ENCODE measurements around the gene SF3A2. TPM values are rescaled to one million over a fixed set of nuclear protein-coding genes. Genes with fewer than 3 reads are reported as not detected.

The SF3A2 gene
- polyA plus RNA-seq, 4 donors = 67.6 to 94.0 (median 72.6) TPM

DNA sequence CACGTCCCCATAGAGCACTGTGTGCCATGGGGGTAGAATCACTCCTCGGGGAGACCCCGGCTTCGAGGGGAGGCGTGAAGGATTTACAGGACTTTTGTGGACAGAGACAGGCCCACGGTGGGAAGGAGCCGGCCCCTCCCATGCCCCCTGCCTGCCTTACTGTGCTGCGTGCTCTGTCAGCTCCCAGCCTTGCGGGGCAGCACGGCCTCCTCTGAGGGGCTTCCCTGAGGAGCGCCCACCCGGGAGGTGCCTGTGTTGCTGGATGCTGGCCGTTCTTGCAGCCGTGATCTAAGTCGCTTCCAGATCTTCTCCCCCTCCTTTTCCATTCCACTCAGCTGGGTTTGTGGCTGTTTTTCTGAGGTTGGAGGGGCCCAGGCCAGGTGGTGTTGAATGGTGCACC is 29.6 kb upstream of the SF3A2 start:
- no peak for DNase-seq (ENCODE audit: low read depth in 4 of 4, low spot score in 3 of 4)

DNA sequence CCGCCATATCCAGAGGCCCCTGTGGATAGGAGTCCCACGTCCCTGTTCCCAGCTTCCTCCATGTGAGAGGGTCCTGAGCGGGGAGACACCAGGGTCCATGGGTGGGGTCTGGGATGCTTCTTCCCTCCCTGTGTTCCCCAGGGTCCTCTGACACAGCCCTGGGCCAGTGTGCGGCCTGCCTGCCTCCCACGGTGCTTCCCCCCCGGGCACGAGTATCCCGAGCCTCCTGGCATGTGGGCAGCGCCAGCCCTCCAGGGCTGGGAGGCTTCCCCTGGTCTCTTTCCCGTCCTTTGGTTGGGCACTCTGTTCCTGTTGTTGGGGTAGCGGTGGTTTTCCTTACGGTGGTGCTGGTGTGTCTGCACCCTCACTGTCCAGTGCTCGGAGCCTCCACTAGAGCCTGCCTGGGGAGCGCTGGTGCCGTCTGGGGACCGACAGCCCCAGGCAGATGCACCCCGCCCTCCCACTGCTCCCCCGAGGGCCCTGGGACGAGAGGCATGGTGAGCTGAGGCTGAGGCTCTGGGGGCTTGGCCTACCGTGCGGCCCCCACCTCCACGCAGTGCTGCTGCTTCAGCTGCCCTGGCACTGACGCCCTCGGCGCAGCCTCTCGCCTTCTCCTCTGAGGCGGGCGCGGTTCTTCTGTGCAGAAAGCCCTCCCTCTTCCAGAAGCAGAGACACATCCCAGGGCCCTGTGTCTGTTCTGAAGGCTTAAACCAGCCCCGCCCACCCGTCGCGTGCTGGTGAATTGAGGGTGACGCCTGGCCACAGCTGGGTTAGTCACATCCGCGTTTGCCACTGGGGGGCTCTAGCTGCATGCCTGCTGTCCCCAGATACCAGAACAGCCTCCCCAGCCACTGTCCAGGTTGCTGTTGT is 28.4 kb upstream of the SF3A2 start:
- no peak for DNase-seq (ENCODE audit: low read depth in 4 of 4, low spot score in 3 of 4)

DNA sequence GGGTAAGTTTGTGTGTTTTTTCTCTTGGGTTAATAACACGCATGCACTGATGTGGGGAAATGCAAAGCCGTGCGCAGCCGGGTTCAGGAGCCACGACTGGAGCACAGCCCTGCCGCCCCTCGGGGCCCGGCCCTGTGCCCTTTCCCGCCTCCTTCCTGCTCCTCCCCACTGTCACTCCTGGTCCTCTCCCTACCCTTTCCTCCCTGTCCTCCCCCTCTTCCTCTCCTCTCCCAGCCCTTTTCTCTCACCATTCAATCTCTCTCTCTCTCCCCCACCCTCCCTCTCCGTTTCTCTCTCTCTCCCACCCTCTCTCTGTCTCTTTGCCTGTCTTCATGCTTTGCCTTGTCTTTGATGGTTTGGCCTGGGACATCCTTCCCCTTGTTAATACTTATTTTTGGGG is 27.6 kb upstream of the SF3A2 start:
- DNase-seq (ENCODE audit: low read depth in 4 of 4, low spot score in 3 of 4) = no peak

DNA sequence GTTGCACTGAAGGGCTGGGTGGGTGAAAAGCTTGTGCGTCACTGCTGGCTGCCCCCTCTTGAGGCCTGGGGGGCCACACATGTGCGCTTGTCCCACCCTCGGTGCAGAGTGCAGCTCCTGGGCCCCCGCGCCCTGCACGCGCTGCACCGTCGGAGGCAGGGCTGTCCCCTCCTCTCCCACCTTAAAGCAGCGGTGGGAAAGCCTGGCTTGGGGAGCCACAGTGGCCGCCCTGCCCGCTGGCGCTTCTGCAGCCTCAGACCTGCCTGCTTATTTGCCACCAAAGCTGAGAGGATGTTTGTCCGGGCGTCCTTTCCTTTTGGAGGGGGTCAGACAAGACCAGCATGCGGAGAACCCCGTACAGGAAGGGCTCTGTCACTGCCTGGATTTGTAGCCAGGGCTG is 27.2 kb upstream of the SF3A2 start:
- no peak for DNase-seq (ENCODE audit: low read depth in 4 of 4, low spot score in 3 of 4)

DNA sequence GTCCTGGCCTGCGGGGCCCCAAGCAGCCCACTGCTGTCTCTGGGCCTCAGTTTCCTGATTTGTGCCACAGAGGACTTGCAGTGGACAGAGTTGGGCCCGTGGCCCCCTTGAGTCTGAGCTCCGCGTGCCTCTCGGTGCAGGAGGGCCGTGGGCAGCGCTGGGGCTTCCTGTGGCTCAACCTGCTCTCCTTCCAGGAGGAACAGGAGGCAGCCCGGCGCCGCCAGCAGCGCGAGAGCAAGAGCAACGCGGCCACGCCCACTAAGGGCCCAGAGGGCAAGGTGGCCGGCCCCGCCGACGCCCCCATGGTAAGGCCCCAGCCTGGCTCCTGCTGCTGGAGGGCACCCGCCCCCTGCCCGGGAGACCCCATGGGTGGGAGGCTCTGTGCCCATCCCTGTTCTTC is 26.4 kb upstream of the SF3A2 start:
- no peak for DNase-seq (ENCODE audit: low read depth in 4 of 4, low spot score in 3 of 4)

DNA sequence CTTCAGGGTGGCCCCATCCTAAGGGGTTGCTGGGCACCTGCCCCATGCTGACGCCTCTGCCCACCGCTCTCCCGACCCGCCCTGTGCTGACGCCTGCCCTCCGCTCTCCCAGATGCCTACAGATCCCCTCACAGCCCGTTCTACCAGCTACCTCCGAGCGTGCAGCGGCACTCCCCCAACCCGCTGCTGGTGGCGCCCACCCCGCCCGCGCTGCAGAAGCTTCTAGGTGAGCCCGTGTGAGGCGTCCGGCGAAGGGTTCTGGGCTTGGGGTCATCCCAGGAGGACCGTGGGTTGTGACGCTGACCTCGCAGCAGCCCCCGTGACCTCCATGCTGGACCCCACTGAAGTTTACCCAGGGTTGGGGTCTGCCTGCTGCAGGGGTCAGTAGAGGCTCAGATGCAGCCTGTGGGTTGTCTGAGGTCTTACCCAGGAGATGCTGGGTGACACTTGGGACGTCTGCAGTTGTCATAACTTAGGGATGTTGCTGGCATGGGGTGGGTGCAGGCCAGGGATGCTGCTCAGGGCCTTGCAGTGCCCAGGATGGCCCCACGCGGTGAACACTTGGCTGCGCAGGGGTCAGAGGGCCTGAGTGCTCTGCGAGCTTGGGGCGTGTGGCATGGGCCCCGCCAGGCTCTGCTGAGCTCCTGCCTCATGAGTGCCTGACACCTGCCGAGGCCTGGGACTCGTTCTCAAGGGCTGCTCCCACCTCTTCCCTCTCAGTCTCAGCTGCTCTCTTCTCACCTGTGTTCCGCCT is 25.5 kb upstream of the SF3A2 start:
- no peak for DNase-seq (ENCODE audit: low read depth in 4 of 4, low spot score in 3 of 4)

DNA sequence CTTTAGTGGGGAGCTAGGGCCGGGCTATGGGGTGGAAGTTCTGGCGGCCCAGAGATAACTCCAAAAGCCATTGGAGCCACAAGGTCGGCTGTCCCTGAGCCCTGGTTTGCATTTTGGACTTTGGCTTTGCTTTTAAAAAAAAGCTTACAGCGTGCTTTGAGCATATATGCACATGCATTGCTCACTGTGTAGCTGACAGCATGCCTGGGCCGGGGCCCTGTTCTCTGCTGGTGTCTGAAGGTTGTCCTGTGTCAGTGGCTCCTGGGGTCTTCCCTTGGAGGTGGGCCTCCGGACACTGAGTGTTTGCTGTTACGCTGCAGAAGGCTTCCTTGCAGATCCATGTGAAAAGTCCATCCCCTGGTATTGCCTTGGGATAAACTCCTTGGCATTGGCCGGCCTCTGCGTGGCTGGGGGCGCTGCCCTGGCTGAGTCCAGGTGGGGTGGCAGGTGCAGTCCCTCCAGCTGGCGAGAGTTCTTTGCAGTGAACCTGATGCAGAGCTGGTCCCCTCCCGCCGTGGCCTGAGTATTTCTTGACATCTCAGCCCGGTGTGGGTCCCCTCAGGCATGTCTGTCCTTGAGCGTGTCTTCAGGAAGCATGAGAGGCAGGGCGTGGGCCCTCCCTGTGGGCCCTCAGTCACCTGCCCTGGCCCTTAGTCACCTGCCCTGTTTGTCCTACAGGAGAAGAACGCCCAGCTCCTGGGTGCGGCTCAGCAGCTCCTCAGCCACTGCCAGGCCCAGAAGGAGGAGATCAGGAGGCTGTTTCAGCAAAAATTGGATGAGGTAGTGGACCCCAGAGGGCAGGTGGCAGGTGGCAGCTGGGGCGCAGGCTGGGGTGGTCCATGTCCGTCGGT is 23.5 kb upstream of the SF3A2 start:
- no peak for DNase-seq (ENCODE audit: low read depth in 4 of 4, low spot score in 3 of 4)

DNA sequence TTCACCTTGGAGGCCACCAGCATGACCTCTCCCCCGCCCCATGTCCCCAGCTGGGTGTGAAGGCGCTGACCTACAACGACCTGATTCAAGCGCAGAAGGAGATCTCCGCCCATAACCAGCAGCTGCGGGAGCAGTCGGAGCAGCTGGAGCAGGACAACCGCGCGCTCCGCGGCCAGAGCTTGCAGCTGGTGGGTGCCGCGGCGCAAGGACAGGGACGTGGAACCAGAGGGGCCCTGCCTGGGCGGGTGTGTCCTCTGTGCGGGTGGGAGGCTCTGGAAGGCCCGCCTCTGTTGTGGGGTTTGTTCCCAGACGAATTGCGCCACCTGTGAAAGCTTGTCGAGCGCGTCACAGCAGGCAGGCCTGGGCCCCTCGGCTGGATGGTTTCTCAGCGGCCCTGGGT is 22.8 kb upstream of the SF3A2 start:
- no peak for DNase-seq (ENCODE audit: low read depth in 4 of 4, low spot score in 3 of 4)

DNA sequence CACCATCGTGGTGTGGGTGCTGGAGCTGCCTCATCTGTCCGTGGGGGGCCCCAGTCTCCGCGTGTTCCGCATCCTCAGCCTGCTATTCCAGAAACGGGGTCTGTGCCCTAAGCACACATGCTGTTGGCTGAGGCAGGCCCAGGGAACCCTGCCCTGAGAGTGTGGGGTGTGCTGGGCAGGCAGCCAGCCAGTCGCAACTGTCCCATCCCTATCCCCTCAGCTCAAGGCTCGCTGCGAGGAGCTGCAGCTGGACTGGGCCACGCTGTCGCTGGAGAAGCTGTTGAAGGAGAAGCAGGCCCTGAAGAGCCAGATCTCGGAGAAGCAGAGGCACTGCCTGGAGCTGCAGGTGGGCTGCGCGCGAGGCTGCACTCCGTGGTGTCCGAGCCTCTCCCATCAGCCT is 22.4 kb upstream of the SF3A2 start:
- DNase-seq (ENCODE audit: low read depth in 4 of 4, low spot score in 3 of 4) = no peak

DNA sequence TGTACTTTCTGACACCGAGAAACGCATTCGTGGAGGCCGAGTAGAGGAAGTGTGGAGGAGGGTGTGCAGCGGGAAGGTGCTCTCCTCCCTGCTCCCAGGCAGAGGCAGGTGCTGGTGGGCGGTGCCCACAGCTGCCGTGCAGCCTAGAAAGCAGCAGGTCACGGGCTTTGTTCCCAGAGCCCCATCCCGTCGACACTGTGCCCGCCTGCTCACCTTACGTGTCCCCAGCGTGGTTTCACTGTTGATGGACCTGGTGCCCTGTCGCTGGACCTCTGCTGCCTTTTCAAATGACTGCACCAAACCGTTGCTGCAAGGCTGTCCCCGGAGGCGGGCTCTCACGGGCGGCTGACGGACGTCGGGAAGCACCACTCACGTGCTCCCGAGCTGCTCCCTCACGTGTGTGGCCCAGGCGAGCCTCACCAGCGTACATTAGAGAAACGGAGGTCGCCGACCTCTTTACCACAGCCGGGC is 21.3 kb upstream of the SF3A2 start:
- DNase-seq (ENCODE audit: low read depth in 4 of 4, low spot score in 3 of 4) = no peak

DNA sequence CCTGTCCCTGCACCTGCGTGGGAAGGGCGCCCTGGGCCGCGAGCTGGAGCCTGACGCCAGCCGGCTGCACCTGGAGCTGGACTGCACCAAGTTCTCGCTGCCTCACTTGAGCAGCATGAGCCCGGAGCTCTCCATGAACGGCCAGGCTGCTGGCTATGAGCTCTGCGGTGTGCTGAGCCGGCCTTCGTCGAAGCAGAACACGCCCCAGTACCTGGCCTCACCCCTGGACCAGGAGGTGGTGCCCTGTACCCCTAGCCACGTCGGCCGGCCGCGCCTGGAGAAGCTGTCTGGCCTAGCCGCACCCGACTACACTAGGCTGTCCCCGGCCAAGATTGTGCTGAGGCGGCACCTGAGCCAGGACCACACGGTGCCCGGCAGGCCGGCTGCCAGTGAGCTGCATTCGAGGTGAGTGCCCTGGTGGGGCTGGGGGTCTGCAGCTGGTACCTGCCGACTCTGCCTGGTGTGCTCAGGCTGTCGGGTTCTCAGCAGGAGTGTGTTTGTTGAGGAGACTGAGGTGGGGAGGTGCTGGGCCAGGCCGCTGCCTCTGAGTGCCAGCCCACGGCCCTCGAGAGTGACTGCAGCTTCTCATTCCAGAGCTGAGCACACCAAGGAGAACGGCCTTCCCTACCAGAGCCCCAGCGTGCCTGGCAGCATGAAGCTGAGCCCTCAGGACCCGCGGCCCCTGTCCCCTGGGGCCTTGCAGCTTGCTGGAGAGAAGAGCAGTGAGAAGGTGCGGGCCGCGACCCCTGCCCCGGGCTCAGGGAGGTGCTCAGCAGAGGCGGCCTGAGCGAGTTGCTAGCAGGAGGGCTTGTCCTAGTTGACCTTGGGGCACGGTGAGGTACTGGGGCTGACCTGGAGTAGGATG is 20.0 kb upstream of the SF3A2 start:
- no peak for DNase-seq (ENCODE audit: low read depth in 4 of 4, low spot score in 3 of 4)

DNA sequence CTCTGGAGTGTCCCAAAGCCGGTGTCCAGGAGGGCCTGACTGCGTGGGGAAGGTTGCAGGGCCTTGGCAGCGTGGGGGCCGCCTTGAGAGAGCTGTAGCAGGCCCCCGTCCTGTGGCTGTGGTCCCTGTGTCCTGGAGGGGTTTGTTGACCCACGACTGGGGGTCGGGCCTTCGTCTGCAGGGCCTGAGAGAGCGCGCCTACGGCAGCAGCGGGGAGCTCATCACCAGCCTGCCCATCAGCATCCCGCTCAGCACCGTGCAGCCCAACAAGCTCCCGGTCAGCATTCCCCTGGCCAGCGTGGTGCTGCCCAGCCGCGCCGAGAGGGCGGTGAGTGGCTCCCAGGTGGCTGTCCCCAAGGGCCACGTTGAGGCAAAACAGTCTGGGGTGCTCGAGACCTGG is 19.0 kb upstream of the SF3A2 start:
- DNase-seq (ENCODE audit: low read depth in 4 of 4, low spot score in 3 of 4) = no peak

DNA sequence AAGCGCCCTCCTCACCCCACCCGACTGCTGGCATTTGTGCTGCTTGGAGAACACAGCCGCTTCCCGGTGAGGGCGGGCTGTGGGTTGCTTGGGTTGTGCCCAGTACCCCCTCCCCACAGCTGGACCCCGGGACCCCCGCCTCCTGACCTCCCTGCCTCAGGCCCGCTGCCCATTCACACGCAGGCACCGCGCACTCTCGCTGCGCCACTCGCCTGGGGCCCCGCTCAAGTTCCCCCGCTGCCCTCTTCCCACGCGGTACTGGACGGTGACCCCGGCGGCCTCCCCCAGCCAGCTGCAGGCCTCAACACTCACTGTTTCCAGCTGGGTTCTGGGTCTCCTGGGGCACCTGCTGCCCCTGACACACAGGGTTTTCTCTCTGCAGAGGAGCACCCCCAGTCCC is 16.9 kb upstream of the SF3A2 start:
- DNase-seq (ENCODE audit: low read depth in 4 of 4, low spot score in 3 of 4) = no peak

DNA sequence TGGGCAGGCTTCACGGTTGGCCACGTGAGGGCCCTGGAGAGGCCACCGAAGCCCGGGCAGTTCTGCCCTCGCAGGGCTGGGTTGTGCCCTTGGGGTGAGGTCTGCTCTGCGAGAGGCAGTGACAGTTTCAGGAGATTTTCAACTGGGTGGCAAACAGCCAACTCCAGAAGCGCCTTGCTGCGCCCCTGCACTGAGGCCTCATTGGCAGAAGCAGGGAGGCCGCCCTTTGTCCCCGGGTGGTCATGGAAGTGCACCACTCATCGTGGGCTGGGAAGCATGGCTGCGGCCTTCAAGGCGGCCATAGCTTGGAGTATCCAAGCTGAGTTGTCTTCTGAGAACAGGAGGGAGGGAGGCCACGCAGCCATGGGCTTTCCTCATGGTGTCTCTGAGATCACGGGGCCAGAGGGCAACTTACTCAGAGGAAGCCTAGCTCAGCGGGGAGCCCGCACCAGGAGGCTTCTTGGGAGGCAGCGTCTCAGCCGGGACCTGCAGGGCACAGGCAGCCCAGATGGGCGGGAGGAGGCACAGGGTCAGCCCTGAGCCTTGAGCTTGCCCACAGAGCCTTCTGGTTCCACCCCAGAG is 15.3 kb upstream of the SF3A2 start:
- DNase-seq (ENCODE audit: low read depth in 4 of 4, low spot score in 3 of 4) = no peak

DNA sequence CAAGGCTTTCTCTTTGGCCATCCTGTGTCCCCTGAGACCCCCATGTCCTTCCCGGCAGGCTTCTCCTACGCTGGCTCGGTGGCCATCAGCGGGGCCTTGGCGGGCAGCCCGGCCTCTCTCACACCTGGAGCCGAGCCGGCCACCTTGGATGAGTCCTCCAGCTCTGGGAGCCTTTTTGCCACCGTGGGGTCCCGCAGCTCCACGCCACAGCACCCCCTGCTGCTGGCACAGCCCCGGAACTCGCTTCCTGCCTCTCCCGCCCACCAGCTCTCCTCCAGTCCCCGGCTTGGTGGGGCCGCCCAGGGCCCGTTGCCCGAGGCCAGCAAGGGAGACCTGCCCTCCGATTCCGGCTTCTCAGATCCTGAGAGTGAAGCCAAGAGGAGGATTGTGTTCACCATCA is 14.7 kb upstream of the SF3A2 start:
- DNase-seq (ENCODE audit: low read depth in 4 of 4, low spot score in 3 of 4) = no peak

DNA sequence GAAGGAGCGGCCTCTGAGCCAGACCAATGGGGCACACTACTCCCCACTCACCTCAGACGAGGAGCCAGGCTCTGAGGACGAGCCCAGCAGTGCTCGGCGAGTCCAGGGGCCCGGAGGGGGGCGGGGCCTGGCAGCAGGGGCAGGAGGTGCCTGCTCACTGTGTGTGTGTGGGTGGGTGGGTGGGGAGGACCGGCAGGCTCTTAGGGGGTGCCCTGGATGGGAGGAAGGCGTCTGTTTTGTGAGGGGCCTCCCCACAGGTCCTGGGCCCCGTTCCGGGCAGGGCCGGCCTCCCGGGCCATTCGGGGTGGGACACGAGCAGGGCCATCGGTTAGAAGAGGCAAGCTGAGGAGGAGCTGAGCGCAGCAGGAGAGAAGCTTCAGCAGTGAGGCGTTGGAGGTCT is 13.2 kb upstream of the SF3A2 start:
- no peak for DNase-seq (ENCODE audit: low read depth in 4 of 4, low spot score in 3 of 4)

DNA sequence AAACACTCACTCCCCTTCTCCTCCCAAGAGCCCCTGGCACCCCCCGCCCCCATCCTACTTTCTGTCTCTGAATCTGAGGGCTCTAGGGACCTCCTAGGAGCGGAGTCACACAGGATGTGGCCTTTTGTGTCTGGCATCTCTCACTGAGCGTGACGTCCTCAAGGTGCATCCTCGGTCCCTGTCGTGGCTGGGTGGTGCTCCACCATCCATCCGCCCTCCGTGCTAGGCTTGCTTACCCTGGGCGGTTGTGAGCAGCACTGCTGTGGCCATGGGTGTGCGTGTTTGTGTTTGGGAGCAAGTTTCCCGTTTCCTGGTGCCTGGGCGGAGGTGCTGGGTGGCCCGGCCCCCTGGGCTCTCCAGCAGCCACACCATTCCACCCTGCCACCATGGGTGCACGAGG is 12.7 kb upstream of the SF3A2 start:
- DNase-seq (ENCODE audit: low read depth in 4 of 4, low spot score in 3 of 4) = no peak

DNA sequence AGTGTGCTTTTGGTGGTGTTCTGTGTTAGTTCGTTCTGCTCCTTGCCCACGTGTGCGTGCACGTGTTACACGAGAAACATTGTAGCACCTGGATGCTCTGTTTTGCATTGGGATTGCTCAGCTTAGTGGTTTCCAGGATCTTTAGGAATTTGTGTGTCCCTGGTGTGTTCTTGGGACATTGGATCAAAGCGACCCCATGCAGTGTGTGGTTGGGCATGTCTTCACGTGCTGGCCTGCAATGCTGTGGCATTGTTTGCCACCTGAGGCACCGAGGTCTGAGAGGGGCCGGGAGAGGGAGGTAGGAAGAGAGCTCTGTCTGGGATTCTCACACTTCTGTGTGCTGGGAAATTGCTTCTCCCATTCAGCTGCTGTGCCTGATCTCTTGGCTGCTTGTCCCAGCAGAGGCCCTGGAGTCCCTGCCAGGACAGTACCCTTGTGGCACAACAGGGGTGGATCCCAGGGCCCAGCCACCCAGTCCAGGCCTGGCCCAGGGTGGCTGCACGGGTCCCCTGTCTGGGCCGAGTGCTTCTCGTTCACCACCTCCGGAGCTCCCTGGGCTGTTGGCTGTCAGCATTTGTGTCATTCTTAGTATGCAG is 11.8 kb upstream of the SF3A2 start:
- DNase-seq (ENCODE audit: low read depth in 4 of 4, low spot score in 3 of 4) = no peak

DNA sequence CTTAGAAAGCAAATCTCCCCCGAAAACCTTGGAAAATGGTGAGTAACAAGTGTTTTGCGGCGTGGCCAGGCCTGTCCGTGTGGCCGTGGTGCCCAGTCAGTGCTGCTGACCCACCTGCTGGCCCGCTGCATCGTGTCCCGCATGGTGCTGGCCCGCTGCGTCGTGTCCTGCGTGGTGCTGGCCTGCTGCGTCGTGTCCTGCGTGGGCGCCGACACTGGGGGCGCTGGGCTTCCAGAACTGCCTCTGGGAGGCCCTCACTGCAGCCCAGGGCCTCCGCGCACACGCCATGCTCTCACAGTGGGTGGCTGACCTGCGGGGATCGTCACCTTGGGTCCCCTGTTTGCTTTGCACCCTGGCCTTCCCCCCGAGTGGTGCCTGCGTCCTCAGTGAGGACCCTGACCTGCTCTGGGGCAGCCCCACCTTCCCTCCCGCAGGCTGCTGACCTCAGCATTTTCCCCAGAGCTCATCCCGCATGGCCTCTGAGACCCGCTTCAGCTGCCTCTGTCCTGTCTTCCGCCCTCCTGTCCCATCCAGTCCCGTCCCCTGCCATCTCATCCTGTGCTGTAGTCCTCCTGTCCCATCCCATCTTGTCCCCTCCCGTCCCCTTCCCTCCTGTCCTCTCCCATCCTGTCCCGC is 11.1 kb upstream of the SF3A2 start:
- DNase-seq (ENCODE audit: low read depth in 4 of 4, low spot score in 3 of 4) = no peak

All from left renal pelvis (tissue), 4 donors.